ENCODE results near the gene PGGT1B.

PGGT1B gene

GRCh38 chr5:115262321-115263077, at the start of gene PGGT1B:
Gene PGGT1B (minus strand): TSS chr5:115262877. CDS start chr5:115262851, 26 bp downstream.
- DNase-seq: peak; percentile 88

- DNase-seq: no peak
Measured at GRCh38 chr5:115309751-115310370, 47.2 kb upstream of the PGGT1B start.

GRCh38 chr5:115308815-115309214, 46.1 kb upstream of the PGGT1B start:
- no peak for DNase-seq

DNA sequence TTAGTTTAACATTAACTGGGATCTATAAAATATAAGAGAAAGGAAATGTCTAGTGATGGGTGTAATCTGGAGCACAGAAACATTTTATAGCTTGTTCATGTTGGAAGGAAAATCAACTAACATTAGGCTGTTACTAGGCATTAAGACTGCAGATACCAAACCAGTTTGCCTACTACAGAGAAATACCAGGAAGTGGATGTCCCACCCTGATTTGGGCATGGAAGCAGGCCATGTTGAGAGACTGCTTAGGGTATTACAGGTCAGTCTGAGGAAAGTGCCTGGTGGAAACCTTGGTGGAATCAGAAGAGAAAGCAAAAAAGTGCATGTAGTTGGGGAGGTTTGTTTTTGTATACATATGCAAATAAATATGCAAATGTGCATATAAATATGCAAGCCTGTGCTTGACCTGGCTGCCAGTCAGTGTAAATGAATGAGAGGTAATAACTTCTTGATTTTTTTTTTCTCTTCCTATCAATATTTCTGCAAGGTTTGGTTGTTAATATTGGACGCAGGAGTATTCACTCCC, 43.4 kb upstream of the PGGT1B start:
- DNase-seq: no peak

GRCh38 chr5:115304496-115304895, 41.8 kb upstream of the PGGT1B start:
- no peak for DNase-seq

- no peak for DNase-seq
Measured at GRCh38 chr5:115298811-115299210, 36.1 kb upstream of the PGGT1B start.

- DNase-seq: no peak
Measured at GRCh38 chr5:115297031-115297430, 34.4 kb upstream of the PGGT1B start.

DNA sequence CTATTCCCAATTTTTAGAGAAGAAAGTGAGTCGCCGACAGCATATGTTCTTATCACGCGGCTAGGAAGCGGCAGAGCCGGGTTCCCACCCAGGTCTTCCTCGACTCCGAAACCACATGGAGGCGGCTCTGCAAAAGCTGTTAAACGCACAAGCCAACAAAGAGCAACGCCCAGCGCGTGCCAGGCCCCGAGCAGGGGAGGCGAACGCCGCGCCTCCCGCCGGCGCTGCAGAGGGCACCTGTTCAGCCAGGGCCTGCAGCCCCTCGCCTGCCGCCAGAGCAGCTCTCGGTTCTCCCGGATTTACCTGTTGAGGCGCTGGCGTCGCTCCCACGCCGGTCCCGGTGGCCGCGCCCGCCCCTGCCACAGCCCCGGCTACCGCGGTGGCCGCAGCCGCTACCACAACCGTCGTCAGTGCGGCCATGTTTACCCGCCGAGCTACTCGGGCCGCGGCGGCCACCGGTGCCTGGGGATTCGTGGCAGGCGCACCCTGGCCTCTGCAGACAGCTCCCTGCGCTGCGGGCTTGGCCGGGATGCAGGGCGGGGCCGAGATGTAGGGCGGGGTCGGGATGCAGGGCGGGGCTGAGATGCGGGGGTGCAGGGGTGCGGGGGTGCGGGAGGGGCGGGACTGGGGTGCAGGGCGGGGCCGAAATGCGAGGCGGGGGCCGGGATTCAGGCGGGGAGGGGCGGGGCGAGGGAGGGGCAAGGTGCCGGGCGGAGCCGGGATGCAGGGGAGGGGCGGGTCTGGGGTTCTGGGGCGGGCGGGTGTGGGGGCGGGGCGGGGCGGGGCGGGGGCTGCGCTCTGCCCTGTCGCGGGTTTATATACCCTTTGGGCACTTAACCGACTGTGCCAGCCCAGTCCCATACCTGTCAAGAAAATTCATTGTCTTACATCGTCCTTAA, 33.7 kb upstream of the PGGT1B start, which contains the start of gene CCDC112:
Gene CCDC112, minus strand, starts transcription at position 531 of the 899 bp plus-strand sequence. Its CDS starts 111 bp downstream, at position 420.
- DNase-seq: peak; percentile 86

DNA sequence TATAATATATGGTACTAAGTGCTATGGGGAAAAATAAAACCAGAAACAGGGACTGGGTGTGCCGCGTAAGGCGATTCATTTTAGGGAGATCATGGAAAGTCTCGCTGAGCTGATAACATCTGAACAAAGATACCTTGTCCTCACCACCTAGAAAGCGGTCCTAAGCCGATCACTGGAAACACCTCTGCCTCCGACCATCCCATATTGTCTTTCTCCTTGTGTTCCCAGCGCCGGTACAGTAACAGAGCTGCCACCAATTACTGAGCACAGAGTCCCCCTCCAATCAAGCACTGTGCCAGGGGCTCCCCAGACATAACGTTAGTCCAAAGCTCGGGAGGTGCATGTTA, 33.1 kb upstream of the PGGT1B start:
- DNase-seq: no peak

GRCh38 chr5:115291397-115291796, 28.7 kb upstream of the PGGT1B start:
- DNase-seq: no peak

GRCh38 chr5:115289104-115289503, 26.4 kb upstream of the PGGT1B start:
- no peak for DNase-seq

DNA sequence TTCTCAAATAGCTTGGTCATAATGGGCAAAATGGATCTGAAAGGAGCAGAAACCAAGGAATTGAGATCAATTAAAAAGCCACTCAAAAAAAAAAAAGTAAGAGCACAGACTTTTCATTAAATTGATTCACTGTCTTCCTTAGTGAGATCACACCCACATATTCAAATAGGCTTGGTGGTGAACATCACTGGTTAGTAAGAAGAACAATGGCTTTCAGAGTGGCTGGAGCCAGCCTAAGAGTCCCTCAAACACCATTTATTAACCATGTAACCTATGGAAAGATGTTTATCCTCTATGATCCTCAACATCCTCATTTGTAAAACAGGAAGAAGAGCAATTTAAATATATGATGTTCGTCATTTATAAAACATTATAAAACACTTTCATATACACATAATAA, 21.3 kb upstream of the PGGT1B start:
- DNase-seq: no peak

GRCh38 chr5:115282131-115282530, 19.5 kb upstream of the PGGT1B start:
- DNase-seq: no peak

DNA sequence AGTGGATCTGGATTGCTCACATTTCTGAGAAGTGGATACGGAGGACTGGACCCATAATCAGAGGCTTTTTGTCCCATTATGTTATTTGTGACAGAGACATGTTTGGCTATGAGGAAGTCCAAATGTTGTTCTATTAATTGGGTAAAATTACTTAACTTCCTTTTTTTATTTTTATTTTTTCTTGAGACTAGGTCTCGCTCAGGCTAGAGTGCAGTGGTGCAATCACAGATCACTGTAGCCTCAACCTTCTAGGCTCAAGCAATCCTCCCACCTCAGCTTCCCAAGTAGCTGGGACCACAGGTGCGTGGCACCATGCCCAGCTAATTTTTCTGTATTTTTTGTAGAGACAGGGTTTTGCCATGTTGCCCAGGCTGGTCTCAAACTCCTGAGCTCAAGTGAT, 11.9 kb upstream of the PGGT1B start:
- DNase-seq: no peak

- no peak for DNase-seq
Measured at GRCh38 chr5:115272297-115272958, 9.8 kb upstream of the PGGT1B start.

DNA sequence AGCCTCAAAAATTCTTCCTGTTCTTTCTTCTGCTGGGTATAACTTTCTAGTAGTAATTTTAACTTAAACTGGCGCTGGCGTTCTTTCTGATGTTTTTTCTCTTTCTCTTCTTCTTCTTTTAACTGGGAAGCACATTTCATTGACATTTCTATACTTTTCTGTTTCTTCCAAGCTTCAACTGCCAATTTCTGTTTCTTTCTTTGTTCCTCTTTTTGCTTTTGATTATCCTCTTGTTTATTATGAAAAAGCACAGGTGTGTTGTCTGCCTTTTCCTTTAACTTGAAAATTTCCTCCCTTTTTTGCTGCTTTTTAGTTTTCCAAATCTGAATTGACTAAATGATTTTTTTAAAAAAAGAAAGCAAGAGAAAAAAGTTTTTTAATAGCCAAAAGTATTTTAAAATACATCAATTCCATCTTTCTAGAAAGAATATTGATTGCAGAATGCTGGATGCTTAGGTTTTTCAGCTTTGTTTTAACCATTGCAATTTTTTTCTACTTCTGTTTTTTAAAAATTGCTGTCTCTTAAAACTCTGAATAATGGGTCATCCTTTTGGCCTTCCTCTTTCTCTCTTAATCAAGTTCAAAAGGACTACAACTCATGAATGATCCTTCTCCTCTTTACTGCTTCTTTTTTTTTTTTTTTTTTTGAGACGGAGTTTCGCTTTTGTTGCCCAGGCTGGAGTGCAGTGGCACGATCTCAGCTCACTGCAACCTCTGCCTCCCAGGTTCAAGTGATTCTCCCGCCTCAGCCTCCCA, 8.8 kb upstream of the PGGT1B start:
- no peak for DNase-seq

GRCh38 chr5:115267617-115268016, 4.9 kb upstream of the PGGT1B start:
- DNase-seq: no peak

- DNase-seq: no peak
Measured at GRCh38 chr5:115265220-115265619, 2.5 kb upstream of the PGGT1B start.

DNA sequence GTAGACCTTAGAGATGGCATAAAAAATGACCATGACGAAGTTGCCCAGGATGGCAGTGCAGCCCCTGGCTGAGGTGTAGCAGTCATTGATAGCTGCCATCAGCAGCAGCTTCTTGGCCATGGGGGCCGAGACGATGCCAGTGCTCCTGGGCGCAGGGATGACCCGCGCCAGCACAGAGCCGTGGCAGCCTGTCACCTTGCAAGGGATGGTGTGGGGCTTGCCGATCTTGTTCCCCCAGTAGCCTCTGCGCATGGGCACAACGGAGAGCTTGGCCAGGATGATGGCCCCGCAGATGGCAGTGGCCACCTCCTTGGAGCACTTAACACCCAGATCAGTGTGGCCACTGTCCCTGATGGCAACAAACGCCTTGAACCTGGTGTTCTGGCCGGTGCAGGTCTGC, 2.1 kb upstream of the PGGT1B start:
- no peak for DNase-seq

- no peak for DNase-seq
Measured at GRCh38 chr5:115263078-115263380, 352 bp upstream of the PGGT1B start.

- no peak for DNase-seq
Measured at GRCh38 chr5:115262011-115262320, 711 bp downstream of the PGGT1B start.

GRCh38 chr5:115260248-115260647, 2.4 kb downstream of the PGGT1B start:
- DNase-seq: no peak

Data from activated CD8-positive, alpha-beta memory T cell treated with anti-CD3 and anti-CD28 coated beads, Interleukin-2, amount 50 U/mL, for 48 hours (primary cell).